H1 (cell line): ENCODE results near the gene SSB. TPM values are rescaled to one million over a fixed set of nuclear protein-coding genes. Genes with fewer than 3 reads are reported as not detected.

Experiments
- CBX5 ChIP-seq: fragments of 300-800, 300-1000 bp; sonication (generic); IDR thresholded peaks from 2 replicates; pipeline ENCODE4 v1.7.1; 2016; ENCODE audit warnings: antibody characterized with exemption, low read length, low read depth
- CEBPB ChIP-seq: IDR thresholded peaks from 2 replicates; pipeline ENCODE4 v1.6.1; 2012; ENCODE audit warnings: low read depth, low read length
- CHD1 ChIP-seq: IDR thresholded peaks from 2 replicates; pipeline ENCODE4 v1.6.1; 2012; ENCODE audit warnings: low read depth, low read length, improper control_type of control experiment
- CHD2 ChIP-seq: IDR thresholded peaks from 2 replicates; pipeline ENCODE4 v1.6.1; 2012; ENCODE audit warnings: low read length, improper control_type of control experiment
- CTBP2 ChIP-seq: IDR thresholded peaks from 2 replicates; pipeline ENCODE4 v1.7.0; 2011; ENCODE audit warnings: borderline replicate concordance, mild to moderate bottlenecking, moderate library complexity, mixed read lengths, low read length; ENCODE audit not compliant: insufficient read depth, insufficient read length
- E2F6 ChIP-seq: IDR thresholded peaks from 2 replicates; pipeline ENCODE4 v1.6.1; 2012; ENCODE audit warnings: inconsistent platforms
- EGR1 ChIP-seq: IDR thresholded peaks from 2 replicates; pipeline ENCODE4 v1.6.1; 2011; ENCODE audit warnings: low read depth, low read length, borderline replicate concordance
- EZH2 ChIP-seq: fragments of 200-600 bp; sonication (generic); IDR thresholded peaks from 2 replicates; pipeline ENCODE4 v1.7.1; 2012; ENCODE audit warnings: low read depth, mild to moderate bottlenecking, moderate library complexity, low read length, inconsistent platforms; ENCODE audit not compliant: severe bottlenecking
- HDAC2 ChIP-seq, 2 experiments: fragments of 300-600 bp in 1 of 2; sonication (generic) in 1 of 2; IDR thresholded peaks; 2 replicates each; pipeline ENCODE4 v1.6.1; 2011 to 2012; ENCODE audit warnings: low read depth in 2 of 2, low read length in 2 of 2, mild to moderate bottlenecking in 2 of 2, moderate library complexity in 2 of 2, borderline replicate concordance in 1 of 2, inconsistent platforms in 1 of 2
- JUN ChIP-seq: IDR thresholded peaks from 2 replicates; pipeline ENCODE4 v1.6.1; 2011; ENCODE audit warnings: low read depth, mild to moderate bottlenecking, improper control_type of control experiment, low read length
- MAX ChIP-seq: IDR thresholded peaks from 2 replicates; pipeline ENCODE4 v1.6.1; 2012; ENCODE audit warnings: inconsistent platforms
- NANOG ChIP-seq: IDR thresholded peaks from 2 replicates; pipeline ENCODE4 v1.6.1; 2011; ENCODE audit warnings: low read length, low read depth, mild to moderate bottlenecking, inconsistent platforms; ENCODE audit not compliant: insufficient read depth, poor library complexity, severe bottlenecking
- NRF1 ChIP-seq: IDR thresholded peaks from 2 replicates; pipeline ENCODE4 v1.6.1; 2011; ENCODE audit warnings: mild to moderate bottlenecking, low read depth, low read length, improper control_type of control experiment
- PHF8 ChIP-seq: fragments of 200-600 bp; sonication (generic); conservative IDR thresholded peaks from 2 replicates; pipeline ENCODE4 v1.7.1; 2012; ENCODE audit warnings: low read depth, mild to moderate bottlenecking, inconsistent platforms, low read length, moderate library complexity
- POLR2A ChIP-seq, 2 experiments: IDR thresholded peaks; 1 replicate in 1 of 2; 2 replicates in 1 of 2; pipeline ENCODE4 v1.6.1; 2011; ENCODE audit warnings: low read depth in 2 of 2, low read length in 2 of 2, mild to moderate bottlenecking in 2 of 2; ENCODE audit errors: control extremely low read depth in 1 of 2
- POLR2AphosphoS5 ChIP-seq: IDR thresholded peaks from 2 replicates; pipeline ENCODE4 v1.6.1; 2011; ENCODE audit warnings: low read depth, low read length
- SAP30 ChIP-seq: fragments of 300-600 bp; sonication (generic); IDR thresholded peaks from 2 replicates; pipeline ENCODE4 v1.7.1; 2012; ENCODE audit warnings: low read length, moderate library complexity, mild to moderate bottlenecking, inconsistent platforms; ENCODE audit not compliant: insufficient read depth, insufficient replicate concordance
- SIN3A ChIP-seq, 2 experiments: IDR thresholded peaks in 1 of 2; conservative IDR thresholded peaks in 1 of 2; 2 replicates each; pipeline ENCODE4 v1.6.1; 2011 to 2012; ENCODE audit warnings: low read length in 2 of 2, improper control_type of control experiment in 1 of 2, low read depth in 1 of 2, mild to moderate bottlenecking in 1 of 2
- SIX5 ChIP-seq: IDR thresholded peaks from 2 replicates; pipeline ENCODE4 v1.6.1; 2011; ENCODE audit warnings: mild to moderate bottlenecking, low read depth, low read length
- SUZ12 ChIP-seq: fragments of 200-600 bp; sonication (generic); IDR thresholded peaks from 2 replicates; pipeline ENCODE4 v1.6.1; 2012; ENCODE audit warnings: mild to moderate bottlenecking, inconsistent platforms, low read length, moderate library complexity, mixed read lengths
- TBP ChIP-seq: IDR thresholded peaks from 2 replicates; pipeline ENCODE4 v1.6.1; 2011; ENCODE audit warnings: low read depth, low read length, improper control_type of control experiment
- TCF12 ChIP-seq: IDR thresholded peaks from 2 replicates; pipeline ENCODE4 v1.6.1; 2011; ENCODE audit warnings: low read depth, mild to moderate bottlenecking, low read length
- polyA plus RNA-seq, 7 experiments: library from polyadenylated mRNA; depleted of rRNA in 3 of 7; stranded (reverse) in 5 of 7; unstranded in 2 of 7; fragments of >200 nt in 5 of 7; fragments of 200-250 nt in 2 of 7; gene quantifications; 1 replicate in 5 of 7; 2 replicates in 1 of 7; 4 replicates in 1 of 7; pipeline versions ENCODE4 v1.2.1 to v1.2.3, GENCODE V29; 2011 to 2013; ENCODE audit warnings: missing spikeins in 2 of 7, mixed read lengths in 2 of 7
- total RNA-seq: library from RNA; stranded (reverse); fragmentation: NEBNext Ultra II Directional; extraction: Animal tissue kit (Norgen Biotek cat#: 25700); gene quantifications from 2 replicates; pipeline ENCODE4 v1.2.1, GENCODE V29; 2021

Gene SSB
- total and polyA plus RNA-seq, 2 of the 8 experiments (the other 6 are each of a cell fraction or from before 2014, with no cell fraction given), result 60.8 to 270 TPM

- TF ChIP-seq SAP30 (no peak), SIN3A (conservative IDR thresholded peaks at IDR 0.05 in 1 of 2, IDR thresholded peaks at IDR 0.05 in 1 of 2; ENCODE audit: low read depth in 1 of 2, low read length in 2 of 2) (peak; percentile 73 to 81; a peak in 3 of 4 replicates), POLR2AphosphoS5 (peak; percentile 84), TBP (peak; percentile 81), MAX (peak; percentile 68; the same call in 1 of the 2 replicates), NANOG (no peak), CEBPB (no peak), SUZ12 (no peak), CHD1 (0 out of 2 replicates have a peak, but pooled peaks have one; percentile 14), HDAC2 (IDR thresholded peaks at IDR 0.05; ENCODE audit: borderline replicate concordance in 1 of 2, low read depth in 2 of 2, low read length in 2 of 2) (peak in 1 of 2 experiments; percentile 58; a peak in 1 of 4 replicates), SIX5 (no peak), TCF12 (no peak), CTBP2 (no peak), EZH2 (no peak), POLR2A (IDR thresholded peaks at IDR 0.05; ENCODE audit: control extremely low read depth in 1 of 2, low read depth in 2 of 2, low read length in 2 of 2) (peak; percentile 77 to 92), PHF8 (peak; percentile 90), EGR1 (no peak), JUN (no peak), E2F6 (peak; percentile 30; the same call in 1 of the 2 replicates), CBX5 (no peak), NRF1 (peak; percentile 85), CHD2 (no peak)
Measured at GRCh38 chr2:169798718-169799592, at the start of gene SSB (continued).
